Posterior vena cava (tissue), 2 donors: ENCODE measurements around the gene TCF3. TPM values are rescaled to one million over a fixed set of nuclear protein-coding genes. Genes with fewer than 3 reads are reported as not detected.
"Not testable (repeated sequence)": the region's sequence is repeated elsewhere in the genome, so short reads cannot be mapped to it uniquely, and the experiment has no call there.

Experiments used
- DNase-seq: peaks from one replicate; pipeline ENCODE4 v3.0.0-alpha.2; 2020; ENCODE audit warnings: low spot score
- intact Hi-C, 2 donors: fragments of 100-400 bp; cut with DNase I; formaldehyde crosslinking; loops; one replicate each; pipeline versions ENCODE4 v1.14.1 to v1.14.2; 2022 to 2023
- total RNA-seq, 2 donors: library from RNA; stranded (reverse); fragmentation: NEBNext Ultra II Directional; extraction: Animal tissue kit (Norgen Biotek cat#: 25700); gene quantifications; one replicate each; pipeline ENCODE4 v1.2.1, GENCODE V29; 2021
- donor health status: DM: yes; HTN: yes; CAD: no.
- donor health status: DM: yes; HTN: yes; CAD: no.

Gene TCF3
- total RNA-seq, 2 donors from 2014 or later, result 26.2 to 36.4 TPM

DNA sequence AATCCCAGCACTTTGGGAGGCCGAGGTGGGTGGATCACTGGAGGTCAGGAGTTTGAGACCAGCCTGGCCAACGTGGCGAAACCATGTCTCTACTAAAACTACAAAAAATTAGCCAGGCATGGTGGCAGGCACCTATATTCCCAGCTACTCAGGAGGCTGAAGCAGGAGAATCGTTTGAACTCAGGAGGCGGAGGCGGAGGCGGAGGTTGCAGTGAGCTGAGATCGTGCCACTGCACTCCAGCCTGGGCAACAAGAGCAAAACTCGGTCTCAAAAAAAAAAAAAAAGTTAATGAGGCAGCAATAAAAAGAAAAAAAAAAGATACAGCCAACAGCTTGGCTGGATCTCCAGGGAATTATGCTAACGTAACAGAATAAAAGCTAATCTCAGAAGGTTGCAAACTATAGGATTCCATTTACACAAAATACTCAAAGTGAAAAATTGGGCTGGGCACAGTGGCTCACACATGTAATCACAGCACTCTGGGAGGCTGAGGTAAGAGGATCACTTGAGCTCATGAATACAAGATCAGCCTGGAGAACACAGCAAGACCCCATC lies 11.4 kb downstream of the TCF3 start:
- intact Hi-C loops, result loop anchor here in 1 of 2 donors (2.0 kb wide), 1 partner anchor 46 kb away; no protein-coding TSS in a partner anchor
- DNase-seq, result not testable (repeated sequence)

DNA sequence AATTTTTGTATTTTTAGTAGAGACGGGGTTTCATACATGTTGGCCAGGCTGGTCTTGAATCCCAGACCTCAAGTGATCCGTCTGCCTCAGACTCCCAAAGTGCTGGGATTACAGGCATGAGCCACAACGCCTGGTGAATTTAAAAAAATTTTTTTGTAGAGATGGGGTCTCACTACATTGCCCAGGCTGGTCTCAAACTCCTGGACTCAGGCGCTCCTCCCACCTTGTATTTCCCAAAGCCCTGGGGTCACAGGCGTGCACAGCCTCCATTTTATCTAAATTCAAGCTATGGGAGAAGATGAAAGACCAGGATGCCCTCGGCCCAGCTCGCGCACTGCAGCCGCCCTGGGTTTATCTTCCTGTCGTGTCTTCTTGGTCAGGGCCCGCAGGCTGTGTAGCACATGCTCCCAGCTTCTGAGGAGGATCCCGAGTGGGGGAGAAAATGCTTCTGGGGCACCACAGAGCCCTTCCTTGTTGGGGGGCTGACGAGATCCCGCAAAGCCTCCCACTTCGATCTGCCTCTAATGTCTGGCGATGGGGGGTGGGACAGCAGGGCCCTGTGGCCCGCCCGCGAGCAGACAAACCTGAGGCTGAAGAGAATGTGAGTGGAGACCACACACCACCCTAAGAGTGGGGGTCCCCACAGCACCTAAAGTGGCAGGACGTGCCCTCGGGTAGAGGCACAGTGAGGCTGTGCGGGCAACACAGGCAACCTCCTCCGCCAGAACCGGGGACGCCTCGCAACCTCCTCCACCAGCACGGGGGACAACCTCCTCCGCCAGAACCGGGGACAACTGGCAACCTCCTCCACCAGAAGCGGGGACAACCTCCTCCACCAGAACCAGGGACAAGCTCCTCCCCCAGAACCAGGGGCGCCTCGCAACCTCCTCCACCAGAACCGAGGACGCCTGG lies 15.8 kb downstream of the TCF3 start:
- DNase-seq, result no peak
- intact Hi-C loops, result no loop called here

DNA sequence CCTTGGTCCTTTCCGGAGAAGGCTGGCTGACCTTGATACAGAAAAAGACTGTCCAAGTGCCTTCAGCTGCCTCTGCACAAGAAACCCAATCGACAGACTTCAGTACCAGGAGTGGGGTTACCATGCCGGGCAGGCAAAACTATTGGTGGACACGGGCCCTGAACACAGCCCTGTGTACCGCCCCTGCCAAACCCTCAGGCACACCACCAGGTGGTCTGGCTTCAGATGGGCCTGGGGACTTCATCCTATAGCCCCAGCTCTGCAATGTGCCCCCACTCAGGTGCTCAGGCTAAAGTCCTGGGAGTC lies 17.5 kb downstream of the TCF3 start:
- DNase-seq, result no peak
- intact Hi-C loops, result no loop called here

DNA sequence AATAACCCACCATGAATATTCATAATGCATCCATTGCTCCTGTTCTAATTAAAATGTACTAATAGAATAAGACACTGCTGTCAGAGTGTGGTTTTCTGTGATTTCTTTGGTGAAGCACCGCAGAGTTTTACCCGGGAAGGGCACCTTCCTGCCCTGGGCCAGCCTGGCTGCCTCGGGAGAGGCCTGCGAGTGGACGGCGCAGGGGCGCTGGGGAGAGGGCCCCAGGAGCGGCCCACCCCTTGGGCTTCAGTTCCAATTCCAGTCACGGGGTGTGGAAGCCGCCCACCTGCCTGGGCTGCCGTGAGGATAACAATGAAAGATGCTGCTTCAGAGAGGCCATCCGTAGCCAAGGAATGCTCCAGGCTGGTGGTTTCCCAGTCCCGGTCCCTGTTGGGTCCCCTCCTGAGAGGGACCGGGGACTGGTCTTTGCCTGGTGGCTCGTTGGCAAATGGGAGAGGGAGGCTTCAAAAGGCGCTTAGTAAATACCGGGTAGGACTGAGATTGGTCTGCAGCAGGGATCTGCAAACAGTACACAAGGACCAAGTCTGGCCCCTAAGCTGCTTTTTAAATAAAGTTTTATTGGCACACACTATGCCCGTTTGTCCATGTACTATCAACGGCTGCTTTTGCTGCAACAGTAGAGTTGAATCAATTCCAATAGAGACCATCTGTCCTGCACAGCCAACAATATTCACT lies 18.0 kb downstream of the TCF3 start:
- intact Hi-C loops, result no loop called here
- DNase-seq, result no peak

DNA sequence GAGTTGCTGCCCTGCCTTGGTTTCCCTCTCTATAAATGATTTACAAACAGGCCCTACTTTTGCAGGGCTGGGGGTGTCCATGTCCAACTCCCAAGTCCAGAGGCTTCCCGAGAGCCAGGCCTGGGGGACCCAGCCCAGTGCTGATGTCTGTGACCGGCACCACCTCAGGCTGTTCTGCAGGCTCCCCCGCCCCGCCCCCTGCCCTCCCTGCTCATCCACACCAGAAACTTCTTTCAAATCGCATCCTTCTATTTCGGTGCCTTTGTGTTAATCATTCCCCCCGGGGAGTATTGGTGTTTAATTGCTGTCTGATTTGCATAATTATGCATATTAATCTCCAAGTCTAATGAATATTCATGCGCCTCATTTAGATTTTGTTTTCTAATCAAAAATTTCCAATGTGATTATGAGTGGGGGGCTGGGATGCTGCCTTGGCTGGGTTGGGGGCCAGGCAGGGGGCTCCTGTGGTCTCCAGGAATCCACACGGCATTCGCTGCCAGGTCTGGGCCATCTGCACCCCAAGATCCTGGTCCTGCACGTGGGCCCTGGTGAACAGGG lies 19.1 kb downstream of the TCF3 start:
- no peak for DNase-seq
- intact Hi-C loops, result no loop called here

DNA sequence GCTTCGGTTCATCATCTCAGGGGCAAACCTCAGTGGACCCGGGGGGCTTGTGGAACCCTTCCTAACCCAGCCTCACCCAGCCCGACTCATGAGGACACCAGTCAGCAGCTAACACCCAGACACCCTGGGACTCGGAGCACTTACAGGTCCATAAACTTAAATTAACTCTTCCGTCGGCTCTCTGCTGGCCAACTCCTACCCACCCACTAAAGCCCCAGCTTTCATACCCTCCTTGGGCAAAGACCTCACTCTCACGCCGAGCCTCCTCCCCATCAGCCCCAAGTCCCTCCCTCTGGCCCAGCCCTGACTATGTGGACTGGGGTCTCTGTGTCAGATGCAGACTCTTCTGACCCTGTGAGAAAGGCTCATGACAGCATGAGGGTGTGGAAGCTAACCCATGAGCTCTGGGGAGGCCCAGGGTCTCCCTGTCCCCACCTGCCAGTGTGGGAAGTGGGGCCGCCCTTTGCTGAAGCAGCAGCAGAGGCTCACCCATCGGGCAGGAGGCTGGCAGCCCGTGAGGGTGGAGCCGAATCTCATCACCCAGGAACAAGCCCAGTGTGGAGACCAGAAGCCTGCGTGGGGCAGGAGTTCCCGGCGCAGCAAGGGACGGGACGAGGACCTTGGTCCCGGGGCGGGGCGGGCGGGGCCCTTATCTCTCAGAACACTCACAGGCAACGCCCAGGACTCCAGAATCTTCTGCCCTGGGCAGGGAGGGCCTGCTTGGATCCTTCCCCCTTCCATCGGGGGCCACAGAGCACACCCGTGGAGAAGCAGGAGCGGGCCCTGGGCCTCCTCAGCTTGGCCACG lies 19.8 kb downstream of the TCF3 start:
- DNase-seq, result no peak
- intact Hi-C loops, result no loop called here

DNA sequence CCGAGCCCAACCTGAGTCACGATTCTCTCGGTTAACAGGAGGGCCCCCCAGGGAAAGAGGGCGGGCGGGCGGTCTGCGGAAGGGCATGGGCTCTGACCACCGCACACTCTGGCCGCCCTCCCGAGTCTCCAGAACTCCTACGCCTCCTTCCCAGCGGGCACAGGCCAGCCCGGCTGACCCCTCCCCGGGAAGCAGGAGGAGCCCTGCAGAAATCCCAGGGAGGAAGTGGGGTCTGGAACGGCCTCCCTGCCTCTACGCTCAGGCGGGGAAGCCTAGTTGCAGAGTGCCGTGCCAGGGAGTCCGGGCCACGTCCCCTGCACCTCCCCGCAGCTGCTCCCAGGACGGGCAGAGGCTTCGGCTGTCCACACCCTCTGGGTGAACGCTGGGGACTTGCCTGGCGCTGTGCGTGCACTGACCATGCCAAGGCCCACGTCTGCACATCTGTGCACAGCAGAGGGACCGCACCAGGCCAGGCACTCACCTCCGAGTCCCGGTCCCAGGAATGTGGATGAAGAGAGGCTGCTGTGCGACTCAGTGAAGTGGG lies 20.8 kb downstream of the TCF3 start:
- no peak for DNase-seq
- intact Hi-C loops, result no loop called here

DNA sequence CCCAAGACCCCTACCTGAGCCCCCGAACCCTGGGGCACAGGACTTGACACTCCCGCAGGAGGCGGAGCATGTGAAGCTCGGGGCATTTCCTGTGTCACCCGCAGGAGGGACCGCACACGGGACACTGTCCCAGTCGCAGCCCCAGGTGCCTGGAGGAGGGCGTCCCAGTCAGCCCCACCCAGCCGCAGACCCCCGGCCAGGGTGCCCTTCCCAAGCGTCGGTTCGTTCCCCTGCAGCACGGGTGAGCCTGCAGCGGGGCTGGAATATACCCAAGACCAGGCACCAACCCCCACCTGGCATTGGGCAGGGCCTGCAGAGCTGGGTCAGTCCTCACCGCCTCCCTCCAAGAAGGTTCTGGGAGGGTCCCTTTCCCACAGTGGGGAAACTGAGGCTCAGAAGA lies 21.6 kb downstream of the TCF3 start:
- intact Hi-C loops, result no loop called here
- no peak for DNase-seq

DNA sequence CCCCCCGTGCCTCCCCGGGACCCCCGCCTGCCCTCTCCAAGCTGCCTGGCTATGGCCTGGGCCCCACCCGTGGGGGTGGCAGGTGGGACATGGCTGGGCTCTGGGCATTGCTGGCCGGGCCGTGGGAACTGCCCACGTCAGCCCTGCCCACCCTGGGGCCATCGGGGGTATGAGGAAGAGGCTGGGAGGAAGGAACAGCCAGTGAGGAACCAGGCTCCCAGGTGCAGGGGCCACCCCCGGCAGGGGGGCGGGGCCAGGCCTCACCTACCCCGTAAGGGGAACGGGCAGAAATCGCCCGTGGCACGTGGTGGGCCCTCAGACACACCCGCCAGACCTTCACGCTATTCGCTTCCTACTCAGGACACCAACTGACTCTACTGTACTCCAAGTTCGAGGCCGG lies 22.4 kb downstream of the TCF3 start:
- intact Hi-C loops, result no loop called here
- no peak for DNase-seq

DNA sequence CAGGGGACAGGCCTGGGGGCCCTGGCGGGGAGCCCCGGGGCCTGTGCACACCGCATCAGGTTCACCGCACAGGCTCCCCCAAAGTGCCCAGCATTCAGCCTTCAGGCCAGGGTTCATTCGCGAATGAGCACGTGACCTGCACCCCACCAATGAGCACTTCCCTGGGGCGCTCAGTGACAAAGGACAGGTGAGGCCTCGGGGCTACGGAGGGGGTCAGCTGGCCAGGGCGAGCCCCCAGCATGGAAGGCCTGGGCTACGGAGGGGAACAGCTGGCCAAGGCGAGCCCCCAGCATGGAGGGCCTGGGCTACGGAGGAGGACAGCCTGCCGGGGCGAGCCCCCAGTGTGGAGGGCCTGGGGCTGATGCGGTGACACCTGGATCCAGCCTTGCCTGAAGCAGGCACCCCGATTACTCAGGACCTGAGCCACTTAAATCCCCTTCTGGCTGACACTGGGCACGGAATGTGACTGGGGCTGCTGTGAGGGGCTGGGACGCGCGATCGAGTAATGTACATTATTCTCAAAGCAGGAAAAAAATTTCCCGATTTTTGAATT lies 23.1 kb downstream of the TCF3 start:
- intact Hi-C loops, result no loop called here

DNA sequence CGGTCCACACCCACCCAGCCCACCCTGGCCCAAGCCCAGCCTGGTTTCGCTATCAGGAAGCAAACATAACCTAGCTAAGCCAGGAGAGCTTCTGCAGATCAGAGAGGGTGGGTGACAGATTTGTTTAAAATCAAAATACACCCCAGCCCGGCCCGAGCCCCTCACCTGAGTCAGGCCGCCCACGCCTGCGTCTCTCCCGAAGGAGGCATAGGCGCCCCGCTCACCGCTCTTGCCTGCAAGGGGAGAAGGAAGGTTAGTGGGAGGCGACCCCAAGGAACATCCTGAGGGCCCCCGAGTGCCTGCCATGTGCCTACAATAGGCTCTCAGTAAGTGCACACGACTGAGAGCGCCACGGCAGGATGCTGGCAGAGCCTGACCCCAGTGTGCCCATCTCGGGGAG lies 25.2 kb downstream of the TCF3 start:
- DNase-seq, result no peak
- intact Hi-C loops, result no loop called here

More for the DNA sequence above, 23.1 kb downstream of the TCF3 start:
- no peak for DNase-seq

DNA sequence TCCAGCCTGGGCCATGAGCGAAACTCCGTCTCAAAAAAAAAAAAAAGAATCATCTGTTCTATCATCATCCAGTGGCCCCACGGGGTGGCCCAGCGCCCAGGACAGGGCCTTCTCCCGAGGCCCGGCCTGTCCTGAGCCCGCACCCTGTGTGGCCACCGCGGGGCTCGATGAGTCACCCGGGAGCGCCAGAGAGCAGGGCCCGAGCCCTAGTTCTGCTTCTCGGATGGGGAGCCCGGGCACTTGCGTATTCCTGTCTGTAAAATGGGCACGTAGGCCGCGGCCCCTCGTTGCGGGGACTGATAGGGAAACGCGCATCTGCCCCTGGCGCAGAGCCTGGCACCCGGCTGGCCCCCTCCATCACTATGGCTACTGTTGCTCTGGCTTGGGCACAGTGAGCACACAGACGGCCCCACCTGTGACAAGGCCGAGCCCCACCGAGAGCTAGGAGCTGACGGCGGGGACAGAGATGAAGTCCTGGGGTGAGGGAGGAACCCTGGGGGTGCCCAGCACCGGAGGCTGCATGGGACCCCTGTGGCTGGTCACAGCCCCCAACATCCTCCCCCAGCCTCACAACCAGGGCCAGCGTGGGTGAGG lies 25.9 kb downstream of the TCF3 start:
- intact Hi-C loops, result no loop called here
- DNase-seq, result no peak

DNA sequence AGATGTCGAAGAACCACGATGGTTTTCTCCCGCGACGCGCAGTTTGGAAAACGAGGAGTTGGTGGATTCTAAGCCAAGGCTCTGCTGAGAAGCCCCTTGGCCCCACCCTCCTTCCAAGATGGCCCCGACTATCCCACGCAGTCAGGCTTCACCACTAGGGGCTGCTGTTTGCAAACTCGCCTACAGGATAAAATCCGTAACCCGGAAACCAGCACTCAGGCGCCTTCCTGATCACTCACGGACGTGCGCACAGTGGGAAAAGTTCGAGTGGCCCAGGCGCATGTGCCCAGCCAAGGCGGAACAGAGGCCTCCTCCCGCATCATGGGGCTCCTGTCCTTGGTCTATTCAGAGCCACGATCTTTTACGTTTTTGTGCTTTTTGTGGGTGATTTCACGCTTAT lies 28.0 kb downstream of the TCF3 start:
- DNase-seq, result no peak
- intact Hi-C loops, result no loop called here

DNA sequence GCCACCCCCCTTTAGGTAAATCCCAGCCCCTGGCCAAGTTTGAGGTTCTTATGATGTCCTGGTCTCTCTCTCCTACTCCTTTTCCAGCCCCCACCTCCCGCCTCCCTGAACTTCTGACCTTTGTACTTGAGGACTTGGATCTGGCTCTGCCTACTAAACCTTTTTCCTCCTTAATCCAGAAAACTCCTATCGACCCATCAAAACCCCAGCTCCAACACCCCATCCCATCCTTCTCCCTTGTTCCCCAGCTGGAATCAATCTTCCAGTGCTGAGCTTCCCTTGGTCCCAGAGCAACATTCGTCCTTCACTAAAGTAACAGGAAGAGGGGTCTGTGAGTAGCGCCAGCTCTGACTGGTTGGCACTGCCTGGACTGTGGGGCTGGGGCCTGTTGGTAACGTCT lies 29.9 kb downstream of the TCF3 start:
- DNase-seq, result no peak
- intact Hi-C loops, result no loop called here

DNA sequence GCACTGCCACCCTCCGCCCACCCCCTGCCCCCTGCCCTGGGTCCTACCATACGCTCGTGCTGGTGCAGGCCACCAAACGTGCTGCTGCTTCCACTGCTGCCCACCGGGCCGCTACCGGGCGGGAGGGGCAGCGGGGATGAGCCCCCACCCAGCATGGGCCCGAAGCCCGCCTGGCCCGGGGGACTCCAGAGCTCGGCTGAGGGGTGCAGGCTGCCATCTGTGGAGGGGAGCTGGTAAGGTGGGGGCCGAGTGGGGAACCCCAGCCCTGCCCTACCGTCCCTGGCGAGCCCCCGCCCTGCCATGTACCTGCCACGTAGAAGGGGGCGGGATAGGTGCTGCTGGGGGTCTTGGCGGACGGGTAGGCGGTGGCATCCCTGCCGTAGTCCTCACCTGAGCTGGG lies 30.4 kb downstream of the TCF3 start:
- intact Hi-C loops, result no loop called here
- DNase-seq, result no peak

DNA sequence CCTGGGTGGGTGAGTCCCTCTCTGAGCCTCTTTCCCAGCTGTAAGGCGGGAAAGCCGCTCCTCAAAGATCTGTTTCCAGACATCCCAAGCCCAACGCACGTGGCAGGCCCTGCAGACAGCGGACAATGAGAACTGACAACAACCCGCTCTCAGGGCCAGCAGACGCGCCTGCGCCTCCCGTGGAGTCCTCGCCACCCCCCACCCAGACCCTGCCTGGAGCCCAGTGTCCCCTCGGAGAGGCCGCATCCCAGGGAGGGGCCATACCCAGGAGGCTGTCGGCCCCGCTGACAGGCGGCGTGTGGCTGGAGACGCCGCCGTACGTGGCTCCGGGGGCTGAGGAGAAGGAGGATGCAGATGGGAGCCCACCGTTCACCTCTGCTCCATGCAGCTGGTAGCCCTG lies 30.8 kb downstream of the TCF3 start:
- no peak for DNase-seq
- intact Hi-C loops, result no loop called here

DNA sequence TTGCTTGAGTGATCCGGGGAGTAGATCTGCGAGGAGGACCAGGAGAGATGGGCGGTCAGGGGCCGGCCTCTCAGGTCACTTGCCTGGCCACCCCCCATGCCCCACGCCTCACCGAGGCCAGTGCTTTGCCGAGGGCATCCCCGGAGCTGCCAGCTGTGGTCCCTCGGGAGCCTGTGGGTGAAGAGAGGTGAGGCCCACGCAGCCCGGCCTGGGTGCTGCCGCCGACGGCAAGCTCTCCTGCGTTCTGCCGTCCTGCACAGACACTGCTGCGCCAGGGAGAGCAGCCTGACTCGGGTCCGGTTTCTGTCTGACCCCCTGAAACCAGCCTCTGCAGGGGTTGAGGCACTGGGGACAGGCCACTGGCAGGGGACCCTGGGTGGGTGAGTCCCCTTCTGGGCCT lies 31.4 kb downstream of the TCF3 start:
- intact Hi-C loops, result no loop called here
- no peak for DNase-seq

DNA sequence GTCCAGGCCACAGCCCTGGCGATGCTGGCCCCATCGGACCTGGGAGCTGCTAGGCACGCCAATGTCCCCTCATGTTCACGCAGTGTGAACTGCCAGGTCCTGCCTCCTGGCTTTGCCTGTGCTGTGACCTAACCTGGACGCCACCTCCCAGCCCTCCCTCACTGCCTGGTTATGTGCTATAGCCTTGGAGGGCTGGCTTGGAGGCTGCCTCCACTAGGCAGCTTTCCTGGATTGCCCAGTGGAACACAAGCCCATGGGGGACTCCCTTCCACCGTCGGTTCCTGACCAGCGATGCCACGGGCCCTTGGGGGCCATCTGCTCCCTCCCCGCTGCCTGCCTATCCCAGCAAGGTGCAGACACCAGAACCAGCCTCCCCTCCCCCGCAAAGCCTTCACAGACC lies 31.9 kb downstream of the TCF3 start:
- intact Hi-C loops, result no loop called here
- DNase-seq, result no peak

DNA sequence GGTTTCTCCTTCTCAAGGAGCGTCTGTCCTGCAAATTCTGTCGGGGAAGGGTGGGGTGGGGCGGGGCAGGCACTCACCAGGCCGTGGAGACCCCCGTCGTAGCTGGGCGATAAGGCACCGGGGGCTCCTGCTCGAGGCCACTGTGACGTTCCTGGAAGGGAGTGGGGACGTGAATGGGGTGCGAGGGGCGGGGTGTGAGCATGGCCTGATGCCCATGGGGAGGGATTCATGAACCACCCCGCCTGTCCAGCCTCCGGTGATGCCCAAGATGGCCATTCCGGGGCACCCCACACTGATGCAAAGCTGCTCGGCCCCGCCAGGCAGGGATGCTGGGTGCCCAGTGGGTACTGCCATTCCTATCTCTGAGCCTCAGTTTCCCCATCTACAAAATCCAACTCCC lies 32.7 kb downstream of the TCF3 start:
- intact Hi-C loops, result no loop called here
- DNase-seq, result no peak
